Epithelial cell of prostate (primary cell): ENCODE results near the gene NAA60.
A peak's percentile ranks its signal among the peaks of the same experiment; 100 is the strongest.
"Not testable (repeated sequence)": the region's sequence is repeated elsewhere in the genome, so short reads cannot be mapped to it uniquely, and the experiment has no call there.

ENCODE experiments used
- DNase-seq: peaks from one replicate; pipeline ENCODE4 v3.0.0-alpha.2; 2011; ENCODE audit warnings: low read depth, low spot score
- H3K27ac ChIP-seq: fragments of 450-650 bp; 2 replicates; pipeline ENCODE4 v1.5.1; 2017; ENCODE audit warnings: mild to moderate bottlenecking

Gene NAA60

GRCh38 chr16:3460585-3460984 is 17.1 kb downstream of the NAA60 start:
- no peak overlapping the region for H3K27ac ChIP-seq
- DNase-seq, result no peak

- H3K27ac ChIP-seq, result no peak overlapping the region
- no peak for DNase-seq
Measured at GRCh38 chr16:3461151-3461550, 17.7 kb downstream of the NAA60 start.

GRCh38 chr16:3465301-3465700 is 21.8 kb downstream of the NAA60 start:
- no peak for DNase-seq
- H3K27ac ChIP-seq, result no peak overlapping the region

GRCh38 chr16:3465911-3466584 is 22.6 kb downstream of the NAA60 start:
- no peak overlapping the region for H3K27ac ChIP-seq
- no peak for DNase-seq

- no peak overlapping the region for H3K27ac ChIP-seq
Measured at GRCh38 chr16:3467182-3467581, 23.7 kb downstream of the NAA60 start.

GRCh38 chr16:3467921-3468320 is 24.4 kb downstream of the NAA60 start:
- H3K27ac ChIP-seq, result no peak overlapping the region
- DNase-seq, result peak; percentile 31

More at GRCh38 chr16:3467182-3467581, 23.7 kb downstream of the NAA60 start:
- no peak for DNase-seq

- H3K27ac ChIP-seq, result no peak overlapping the region
- DNase-seq, result no peak
Measured at GRCh38 chr16:3468501-3468900, 25.0 kb downstream of the NAA60 start.

GRCh38 chr16:3469736-3470135 is 26.3 kb downstream of the NAA60 start:
- H3K27ac ChIP-seq, result no peak overlapping the region
- DNase-seq, result no peak

GRCh38 chr16:3470723-3471122 is 27.2 kb downstream of the NAA60 start:
- no peak for DNase-seq
- H3K27ac ChIP-seq, result no peak overlapping the region

GRCh38 chr16:3471518-3472176 is 28.2 kb downstream of the NAA60 start:
- DNase-seq, result no peak
- no peak overlapping the region for H3K27ac ChIP-seq

GRCh38 chr16:3472878-3473595 is 29.6 kb downstream of the NAA60 start:
- no peak overlapping the region for H3K27ac ChIP-seq
- DNase-seq, result no peak

- not testable (repeated sequence) for H3K27ac ChIP-seq, DNase-seq
Measured at GRCh38 chr16:3473596-3473943, 30.1 kb downstream of the NAA60 start.

- no peak for DNase-seq
- no peak overlapping the region for H3K27ac ChIP-seq
Measured at GRCh38 chr16:3474136-3474779, 30.8 kb downstream of the NAA60 start.

- DNase-seq, H3K27ac ChIP-seq: not testable (repeated sequence)
Measured at GRCh38 chr16:3474870-3475269, 31.4 kb downstream of the NAA60 start.

- DNase-seq, result no peak
- no peak overlapping the region for H3K27ac ChIP-seq
Measured at GRCh38 chr16:3475604-3476375, 32.3 kb downstream of the NAA60 start.

- no peak overlapping the region for H3K27ac ChIP-seq
- DNase-seq, result no peak
Measured at GRCh38 chr16:3476409-3476808, 32.9 kb downstream of the NAA60 start.

- no peak for DNase-seq
- H3K27ac ChIP-seq, result no peak overlapping the region
Measured at GRCh38 chr16:3478242-3478925, 34.9 kb downstream of the NAA60 start.

- no peak for DNase-seq
- no peak overlapping the region for H3K27ac ChIP-seq
Measured at GRCh38 chr16:3479654-3480216, 36.3 kb downstream of the NAA60 start.
